GM19324 (cell line): ENCODE data around the gene HERC3.

Source experiments
- ATAC-seq: cut with Tn5 transposase; IDR thresholded peaks from one replicate; pipeline ENCODE4 v1.9.1; 2021; ENCODE audit warnings: mild to moderate bottlenecking, moderate library complexity; ENCODE audit not compliant: unreplicated experiment, low FRiP score

HERC3 gene

DNA sequence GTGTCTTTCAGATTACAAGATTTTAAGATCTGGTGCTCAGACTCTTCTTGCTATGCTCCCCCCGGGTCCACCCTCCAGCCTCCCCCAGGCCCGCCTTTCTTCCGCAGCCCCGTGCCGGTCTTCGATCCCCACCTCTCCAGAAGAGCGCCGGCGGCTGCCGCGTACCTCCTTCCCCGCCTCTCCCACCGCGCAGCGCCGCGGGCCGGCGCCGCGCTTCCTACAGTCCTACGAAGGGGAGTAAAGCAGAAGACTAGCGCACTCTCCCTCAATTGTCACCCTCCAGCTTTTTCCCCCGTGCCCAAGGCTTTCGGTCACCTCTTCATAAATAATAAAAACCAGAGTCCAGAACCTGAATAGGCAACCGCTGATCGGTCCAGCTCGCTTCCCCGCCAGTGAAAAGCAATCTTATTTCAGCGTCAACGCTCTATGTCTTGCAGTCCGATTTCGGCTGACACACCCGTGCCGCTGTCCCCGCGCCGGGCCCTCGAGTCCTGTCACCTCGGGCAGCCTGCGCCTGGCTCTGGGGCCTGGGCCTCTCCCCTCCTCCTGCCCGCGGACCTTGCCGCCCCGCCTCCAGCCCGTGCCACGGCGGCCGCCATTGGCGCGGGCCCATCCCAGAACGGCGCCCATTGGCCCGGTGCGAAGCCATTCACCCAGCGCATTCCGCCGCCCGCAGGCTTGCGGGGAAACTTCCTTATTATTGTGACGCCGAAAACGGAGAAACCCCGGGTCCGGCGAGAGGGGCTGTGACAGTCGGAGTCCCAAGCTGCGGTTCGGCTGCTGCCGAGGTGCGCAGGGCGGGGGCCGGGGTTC lies at the start of gene HERC3:
Gene HERC3, plus strand, starts transcription at position 694 of the 813 bp plus-strand sequence. CDS start 13,344 bp downstream, outside the sequence.
- peak; percentile 99 for ATAC-seq

DNA sequence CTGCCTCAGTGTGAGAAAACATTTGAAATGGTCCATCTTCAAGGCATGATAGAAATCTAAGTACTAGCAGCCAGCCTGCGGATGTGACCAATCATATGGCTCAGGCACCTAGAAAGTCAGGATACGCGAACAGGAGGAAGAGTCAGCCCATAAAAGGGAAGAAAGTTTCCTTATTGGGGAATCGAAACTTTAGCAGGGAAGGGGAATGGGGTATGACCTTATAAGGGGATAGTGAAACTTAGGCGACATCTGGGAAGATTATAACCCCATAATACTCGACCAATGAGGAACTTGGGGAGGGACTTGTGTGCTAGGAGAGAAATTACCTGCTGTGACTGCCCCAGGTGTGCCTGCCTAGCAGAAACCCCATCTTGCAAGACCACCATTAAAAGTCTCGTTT lies 42.5 kb upstream of the HERC3 start:
- ATAC-seq, result no peak

- ATAC-seq, result no peak
Observed at GRCh38 chr4:88567591-88567990, 24.7 kb upstream of the HERC3 start.

DNA sequence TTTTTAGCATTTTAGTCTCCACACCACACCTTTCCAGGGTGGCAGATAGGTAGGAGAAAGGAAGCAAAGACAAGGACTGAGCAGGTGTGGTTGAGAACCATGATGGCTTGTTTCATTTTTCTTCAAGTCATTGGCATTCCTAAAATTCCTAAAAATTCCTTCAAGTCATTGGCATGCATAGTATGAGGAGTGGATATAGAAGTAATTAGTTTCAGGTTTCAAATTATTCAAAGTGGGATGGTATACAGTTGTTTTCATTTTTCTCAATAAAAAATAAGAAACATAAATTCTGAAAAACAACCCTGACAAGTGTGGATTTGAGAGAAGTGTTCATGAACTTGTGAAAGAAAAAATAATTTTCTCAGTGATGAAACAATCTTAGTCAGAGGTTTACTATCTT lies 22.3 kb upstream of the HERC3 start:
- ATAC-seq, result no peak

GRCh38 chr4:88573276-88573980 lies 18.9 kb upstream of the HERC3 start:
- no peak for ATAC-seq

- ATAC-seq, result no peak
Observed at GRCh38 chr4:88573995-88574394, 18.3 kb upstream of the HERC3 start.

GRCh38 chr4:88575186-88575585 lies 17.1 kb upstream of the HERC3 start:
- ATAC-seq, result no peak

- no peak for ATAC-seq
Observed at GRCh38 chr4:88582493-88582892, 9.8 kb upstream of the HERC3 start.

DNA sequence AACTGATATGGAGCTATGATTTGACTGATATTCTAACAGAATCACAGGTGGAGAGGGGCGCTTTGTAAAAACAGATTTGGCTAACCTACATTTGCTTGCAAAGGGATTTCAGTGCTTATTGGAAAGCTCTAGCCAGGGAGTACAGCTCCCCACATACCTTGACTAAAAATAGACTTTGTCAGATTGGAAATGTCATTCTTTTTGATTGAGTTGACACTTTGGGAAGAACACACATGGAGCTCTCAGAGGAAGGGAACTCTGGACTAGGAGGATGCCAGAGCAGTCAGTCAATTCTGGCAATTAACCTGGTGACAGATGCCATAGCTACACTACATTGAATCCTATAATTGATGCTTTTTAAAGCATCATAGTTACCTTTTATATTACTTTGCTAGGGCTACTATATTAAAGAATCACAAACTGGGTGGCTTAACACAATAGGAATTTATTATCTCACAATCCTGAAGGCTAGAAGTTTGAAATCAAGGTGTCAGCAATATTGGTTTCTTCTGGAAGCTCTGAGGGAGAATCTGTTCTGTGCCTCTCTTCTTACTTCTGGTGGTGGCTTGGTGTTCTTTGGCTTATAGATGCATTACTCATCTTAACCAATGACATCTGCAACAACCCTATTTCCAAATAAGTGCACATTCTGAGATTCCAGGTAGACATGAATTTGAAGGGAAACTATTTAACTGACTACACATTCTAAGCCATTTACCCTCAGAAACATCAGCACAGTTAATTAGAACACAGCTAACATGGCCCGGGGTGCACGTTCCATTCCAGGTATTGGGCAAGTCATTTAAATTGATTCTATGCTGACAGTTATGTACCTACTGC lies 8.4 kb upstream of the HERC3 start:
- no peak for ATAC-seq

DNA sequence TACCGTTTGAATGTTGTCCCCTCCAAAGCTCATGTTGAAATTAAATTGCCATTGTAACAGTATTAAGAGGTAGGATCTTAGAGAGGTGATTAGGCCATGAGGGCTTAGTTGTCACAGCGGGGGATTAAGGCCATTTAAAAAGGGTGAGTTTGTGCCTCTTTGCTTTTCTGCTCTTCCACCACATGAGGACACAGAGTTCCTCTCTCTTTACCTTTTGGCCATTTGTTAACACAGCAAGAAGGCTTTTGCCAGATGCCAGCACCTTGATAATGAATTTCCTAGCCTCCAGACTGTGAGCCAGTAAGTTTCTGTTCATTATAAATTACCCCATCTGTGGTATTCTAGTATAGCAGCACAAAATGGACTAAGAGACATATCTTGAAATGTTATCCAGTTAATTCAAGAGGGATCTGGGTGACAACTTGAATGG lies 7.8 kb upstream of the HERC3 start:
- ATAC-seq, result no peak

DNA sequence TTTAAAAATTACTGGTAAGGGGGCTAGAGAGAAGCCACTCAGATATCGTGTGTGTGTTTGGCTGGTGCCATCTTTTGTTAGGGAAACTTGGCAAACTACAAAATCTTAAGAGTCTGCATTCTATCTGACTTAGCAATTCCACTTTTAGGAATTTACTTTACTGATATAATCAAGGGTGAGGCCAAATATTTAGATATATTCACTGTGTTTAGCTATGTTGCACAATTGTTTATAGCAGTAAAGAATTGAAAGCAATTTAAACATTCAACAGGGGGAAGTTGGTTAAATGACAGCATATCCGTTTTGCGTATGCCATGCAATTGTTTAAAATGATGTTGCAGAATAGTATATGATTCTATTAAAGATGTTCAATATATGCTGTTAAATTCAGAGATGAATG lies 6.4 kb upstream of the HERC3 start:
- no peak for ATAC-seq

GRCh38 chr4:88587306-88587705 lies 5.0 kb upstream of the HERC3 start:
- no peak for ATAC-seq

- peak; percentile 85 for ATAC-seq
Observed at GRCh38 chr4:88592600-88593448, 544 bp downstream of the HERC3 start.

DNA sequence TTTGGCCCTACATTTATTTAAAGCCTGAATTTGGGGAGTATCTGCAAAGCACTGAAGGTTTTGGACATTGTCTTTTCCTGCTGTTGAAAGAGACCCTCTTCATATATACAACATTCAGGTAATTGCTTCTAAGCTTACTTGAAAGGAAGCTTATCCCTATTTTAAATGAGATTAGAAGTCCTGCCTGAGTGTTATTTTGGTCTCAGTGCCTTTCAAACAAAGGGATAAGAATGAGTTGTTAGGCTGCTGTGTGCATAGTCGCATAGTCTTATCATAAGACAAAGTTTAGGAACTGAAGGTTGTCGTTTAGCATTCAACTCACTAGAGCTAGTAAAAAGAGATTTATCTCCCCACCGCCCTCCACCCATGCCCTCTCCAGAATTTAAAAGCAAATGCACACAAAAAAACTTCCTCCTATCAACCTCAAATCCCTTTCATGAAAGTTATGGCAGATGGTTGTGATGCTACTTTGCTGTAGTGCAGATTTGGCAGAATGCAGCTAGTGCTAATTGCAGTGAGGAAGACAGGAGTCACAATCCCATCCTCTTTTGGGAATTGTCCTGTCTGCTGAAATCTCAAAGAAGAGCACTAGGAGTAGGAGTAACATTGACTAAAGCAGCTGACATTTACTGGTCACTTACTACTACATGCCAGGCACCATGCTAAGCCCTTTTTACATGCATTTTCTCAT lies 5.8 kb downstream of the HERC3 start:
- ATAC-seq, result no peak

DNA sequence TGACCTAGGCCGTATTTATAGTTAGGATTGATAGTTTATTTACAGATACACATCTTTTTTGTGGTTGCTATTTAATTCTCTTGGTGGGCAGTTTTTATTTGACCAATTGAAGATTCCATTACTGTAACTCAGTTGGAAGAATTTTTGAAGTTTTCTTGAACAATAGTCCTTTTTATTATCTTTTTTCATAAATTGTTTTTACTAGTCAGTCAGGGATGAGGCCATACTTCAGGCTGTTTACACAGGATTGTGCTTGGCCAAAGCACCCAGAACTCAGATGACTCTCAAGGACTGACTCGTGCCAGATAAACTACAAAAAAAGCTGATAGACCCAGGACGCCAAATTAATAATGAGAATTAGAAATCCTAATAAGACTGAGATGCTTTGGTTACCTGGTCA lies 7.0 kb downstream of the HERC3 start:
- ATAC-seq, result no peak

DNA sequence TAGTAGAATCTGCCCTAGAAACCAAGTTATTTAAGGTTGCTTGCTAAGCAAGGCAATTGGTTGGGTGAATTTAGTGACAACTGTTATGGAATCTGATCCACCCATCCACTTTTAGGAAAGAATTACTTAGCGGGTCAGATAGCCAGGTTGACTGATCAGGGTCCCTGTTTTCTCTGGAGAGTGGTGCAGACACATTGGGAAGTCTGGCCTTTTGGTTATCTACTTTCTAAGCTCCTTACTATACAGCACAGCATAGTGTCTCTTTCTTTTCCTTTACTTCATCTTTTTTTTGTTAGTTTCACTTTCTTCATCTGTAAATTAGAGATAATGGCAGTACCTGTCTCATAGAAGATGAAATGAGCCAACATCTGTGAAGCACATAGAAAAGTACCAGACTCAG lies 7.4 kb downstream of the HERC3 start:
- ATAC-seq, result no peak

DNA sequence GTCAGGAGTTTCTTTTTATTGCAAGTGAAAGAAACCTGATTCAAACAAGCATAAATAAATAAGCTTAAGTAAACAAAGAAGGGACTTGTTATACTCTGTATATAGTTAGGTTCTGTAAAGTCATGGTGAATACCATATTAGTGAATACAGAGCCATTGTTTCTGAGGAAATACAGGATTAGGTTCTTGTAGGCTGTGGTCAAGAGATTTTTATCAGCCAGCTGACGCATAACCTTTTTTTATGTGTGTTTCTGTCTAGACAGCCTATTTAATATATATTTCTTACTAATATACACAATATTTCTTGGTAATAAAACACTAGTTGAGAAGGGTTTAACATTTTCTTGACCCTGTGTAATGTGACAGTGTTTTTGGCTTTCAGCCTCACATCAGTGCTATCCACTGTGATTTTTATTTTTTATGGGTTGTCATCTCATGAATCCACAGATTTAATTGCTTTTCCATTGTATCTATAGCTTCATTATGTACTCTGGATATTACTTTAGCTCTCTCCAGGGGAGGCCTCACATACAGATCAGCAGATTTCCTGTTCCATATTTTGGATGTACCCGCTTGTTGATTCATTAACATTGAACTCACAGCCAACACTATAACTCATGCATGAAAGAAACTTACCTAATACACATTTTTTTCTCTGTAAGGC lies 8.0 kb downstream of the HERC3 start:
- ATAC-seq, result no peak

- no peak for ATAC-seq
Observed at GRCh38 chr4:88604978-88605678, 12.8 kb downstream of the HERC3 start.
